GM12878 (cell line): ENCODE results near the gene PTPRS. TPM values are rescaled to one million over a fixed set of nuclear protein-coding genes. Genes with fewer than 3 reads are reported as not detected.

Source experiments
- ATAC-seq: fragments of 200-7000 bp; cut with Tn5 transposase; 3 replicates; pipeline ENCODE4 v1.9.1; 2020; ENCODE audit warnings: mild to moderate bottlenecking, moderate library complexity
- BruUV-seq: library from RNA; stranded (reverse); fragments of 400-500 nt; replicated peaks from 2 replicates; lab custom pipeline; 2021; lab: Mats Ljungman, UMichigan
- CTCF ChIA-PET: fragments of 300-600 bp; sonication (Branson Sonifier 250); formaldehyde crosslinking; extraction: SDS; loops from one replicate; lab custom pipeline; 2021; ENCODE audit warnings: inconsistent platforms; lab: Yijun Ruan, JAX
- POLR2A ChIA-PET: fragments of 350-600 bp; formaldehyde crosslinking; extraction: SDS; loops from one replicate; lab custom pipeline; 2021; ENCODE audit warnings: inconsistent platforms; lab: Charles Lee
- RAD21 ChIA-PET: fragments of 300-600 bp; sonication (Branson Sonifier 250); formaldehyde crosslinking; loops from one replicate; lab custom pipeline; 2023; ENCODE audit warnings: antibody characterized with exemption; ENCODE audit not compliant: unreplicated experiment; lab: Charles Lee
- SMC1A ChIA-PET: fragments of 300-600 bp; sonication (Branson Sonifier 250); formaldehyde crosslinking; loops from one replicate; lab custom pipeline; 2023; ENCODE audit not compliant: unreplicated experiment, uncharacterized antibody; lab: Charles Lee
- DNase-seq: peaks from one replicate; pipeline ENCODE4 v3.0.0-alpha.2; 2011; ENCODE audit warnings: low read depth, low spot score
- FAIRE-seq: peaks from 3 replicates; lab custom pipeline; 2011; peaks lifted over from hg19 to GRCh38; lab: Jason Lieb, UNC
- H2AFZ ChIP-seq: 2 replicates; pipeline ENCODE4 v1.6.0; 2011; ENCODE audit warnings: low read depth, low read length, control low read depth; ENCODE audit not compliant: control insufficient read depth
- H3K27ac ChIP-seq: 2 replicates; pipeline ENCODE4 v1.5.1; 2011; ENCODE audit warnings: control low read depth; ENCODE audit not compliant: control insufficient read depth, insufficient read depth
- H3K27me3 ChIP-seq, 2 experiments: replicated peaks in 1 of 2; 2 replicates each; pipeline versions ENCODE4 v1.6.0 to v1.6.1; 2011; ENCODE audit warnings: low read length in 1 of 2; ENCODE audit not compliant: control insufficient read depth in 2 of 2, insufficient read depth in 2 of 2
- H3K36me3 ChIP-seq, 2 experiments: 2 replicates each; pipeline ENCODE4 v1.5.1; 2011; ENCODE audit warnings: low read length in 1 of 2; ENCODE audit not compliant: control insufficient read depth in 2 of 2, insufficient read depth in 2 of 2
- H3K4me1 ChIP-seq: 2 replicates; pipeline ENCODE4 v1.6.1; 2011; ENCODE audit warnings: mild to moderate bottlenecking, low read length, moderate library complexity, mixed read lengths; ENCODE audit not compliant: control insufficient read depth, insufficient read depth
- H3K4me2 ChIP-seq: 2 replicates; pipeline ENCODE4 v1.6.0; 2011; ENCODE audit warnings: control low read depth; ENCODE audit not compliant: control insufficient read depth, insufficient read depth
- H3K4me3 ChIP-seq: fragments of 200-600 bp; sonication (generic); 2 replicates; pipeline ENCODE4 v1.5.1; 2016
- H3K79me2 ChIP-seq: 2 replicates; pipeline ENCODE4 v1.6.0; 2011; ENCODE audit warnings: low read length; ENCODE audit not compliant: control insufficient read depth, insufficient read depth
- H3K9ac ChIP-seq: 2 replicates; pipeline ENCODE4 v1.8.0; 2011; ENCODE audit warnings: low read length, control low read depth, mixed read lengths; ENCODE audit not compliant: control insufficient read depth, insufficient read depth
- H3K9me3 ChIP-seq: replicated peaks from 3 replicates; pipeline ENCODE4 v1.5.1; 2011; ENCODE audit warnings: mild to moderate bottlenecking, low read length; ENCODE audit not compliant: control insufficient read depth, insufficient read depth
- H4K20me1 ChIP-seq: 2 replicates; pipeline ENCODE4 v1.6.0; 2011; ENCODE audit not compliant: control insufficient read depth, insufficient read depth
- ASH2L ChIP-seq: fragments of 300-600, 200-600 bp; sonication (generic); IDR thresholded peaks from 2 replicates; pipeline ENCODE4 v1.6.1; 2017; ENCODE audit warnings: low read depth, mild to moderate bottlenecking, borderline replicate concordance
- CTCF ChIP-seq, 3 experiments: IDR thresholded peaks in 2 of 3; conservative IDR thresholded peaks in 1 of 3; 2 replicates each; pipeline ENCODE4 v1.5.1; 2011; ENCODE audit warnings: low read depth in 3 of 3, low read length in 3 of 3, mild to moderate bottlenecking in 3 of 3, control low read depth in 2 of 3, moderate library complexity in 2 of 3, inconsistent platforms in 1 of 3, mixed read lengths in 1 of 3; ENCODE audit not compliant: control insufficient read depth in 2 of 3, insufficient read depth in 1 of 3; ENCODE audit errors: extremely low read depth in 1 of 3
- EED ChIP-seq: sonication (generic); IDR thresholded peaks from 2 replicates; pipeline ENCODE4 v1.6.1; 2016; ENCODE audit warnings: antibody characterized with exemption, low read depth
- ELK1 ChIP-seq: IDR thresholded peaks from 2 replicates; pipeline ENCODE4 v1.6.1; 2012; ENCODE audit warnings: low read depth, low read length, improper control_type of control experiment
- EZH2 ChIP-seq: IDR thresholded peaks from 2 replicates; pipeline ENCODE4 v1.6.1; 2012; ENCODE audit warnings: low read depth, mild to moderate bottlenecking, control low read depth, inconsistent platforms, low read length, borderline replicate concordance; ENCODE audit not compliant: control insufficient read depth
- FOS ChIP-seq: IDR thresholded peaks from 3 replicates; pipeline ENCODE4 v1.6.1; 2011; ENCODE audit warnings: borderline replicate concordance; ENCODE audit not compliant: insufficient read length; ENCODE audit errors: extremely low read depth
- IRF4 ChIP-seq: IDR thresholded peaks from 2 replicates; pipeline ENCODE4 v1.6.1; 2011; ENCODE audit warnings: low read depth, low read length
- JUNB ChIP-seq: IDR thresholded peaks from 2 replicates; pipeline ENCODE4 v1.6.1; 2016; ENCODE audit warnings: antibody characterized with exemption, mild to moderate bottlenecking
- RAD21 ChIP-seq: IDR thresholded peaks from 2 replicates; pipeline ENCODE4 v1.6.1; 2011; ENCODE audit warnings: mild to moderate bottlenecking, low read depth, low read length, moderate library complexity; ENCODE audit not compliant: insufficient read depth
- SMAD5 ChIP-seq: IDR thresholded peaks from 2 replicates; pipeline ENCODE4 v1.6.1; 2016; ENCODE audit warnings: antibody characterized with exemption, low read depth
- SMC3 ChIP-seq: IDR thresholded peaks from 2 replicates; pipeline ENCODE4 v1.6.1; 2011; ENCODE audit warnings: low read length, improper control_type of control experiment, borderline replicate concordance
- ZBTB11 ChIP-seq: fragments of 450-650 bp; formaldehyde crosslinking; IDR thresholded peaks from 2 replicates; pipeline ENCODE4 v1.5.0; 2022; ENCODE audit warnings: mild to moderate bottlenecking, missing genetic modification characterization
- ZBTB33 ChIP-seq: fragments of 450-650 bp; IDR thresholded peaks from 2 replicates; pipeline ENCODE4 v1.6.1; 2017; ENCODE audit warnings: mild to moderate bottlenecking
- ZNF24 ChIP-seq: fragments of 450-650 bp; IDR thresholded peaks from 2 replicates; pipeline ENCODE4 v1.6.1; 2017; ENCODE audit warnings: antibody characterized with exemption, mild to moderate bottlenecking
- WGBS: methylation state at CpG from one replicate; pipeline ENCODE4 v1.1.6; 2016; ENCODE audit warnings: low lambda C conversion rate; ENCODE audit not compliant: insufficient replicate concordance, insufficient coverage; ENCODE audit errors: missing lambda C conversion rate; 5-methylcytosine and 5-hydroxymethylcytosine counted together
- in situ Hi-C: fragments of 300-500 bp; cut with MboI; formaldehyde crosslinking; loops from 9 replicates; pipeline ENCODE4 v1.14.3; 2018; ENCODE audit warnings: mixed read lengths
- intact Hi-C: fragments of 100-400 bp; cut with micrococcal nuclease; formaldehyde crosslinking; loops from one replicate; pipeline ENCODE4 v1.14.2; 2022; ENCODE audit not compliant: unreplicated experiment
- polyA plus RNA-seq, 11 experiments: library from polyadenylated mRNA; depleted of rRNA in 4 of 11; unstranded in 6 of 11; stranded (reverse) in 5 of 11; fragments of >200 nt; fragmentation: Nextera tagmentation in 4 of 11; fragmentation: Illumina TruSeq in 1 of 11; extraction: Ambion mirVana in 4 of 11; extraction: Trizol in 1 of 11; gene quantifications; 1 replicate in 1 of 11; 2 replicates in 10 of 11; pipeline versions ENCODE4 v1.2.1 to v1.2.3, GENCODE V29; 2011 to 2016; ENCODE audit warnings: inconsistent platforms in 2 of 11, missing spikeins in 2 of 11, low read depth in 1 of 11
- total RNA-seq, 4 experiments: library from RNA; depleted of rRNA in 3 of 4; stranded (reverse); fragments of >200 nt in 3 of 4; fragmentation: Illumina TruSeq in 1 of 4; extraction: Trizol in 1 of 4; gene quantifications; 2 replicates each; pipeline versions ENCODE4 v1.2.1 to v1.2.3, GENCODE V29; 2013 to 2021

Gene PTPRS
- total and polyA plus RNA-seq, 10 of the 15 experiments (the other 5 are each of a cell fraction or from before 2014, with no cell fraction given) = 0.09 to 32.1 (median 0.71) TPM

- no peak for TF ChIP-seq EED
- no peak for TF ChIP-seq IRF4
Measured at GRCh38 chr19:5355076-5355475, 14.5 kb upstream of the PTPRS start (continued).

- H3K36me3 ChIP-seq = no peaks in the 10 kb centered on the region
- SMC1A ChIA-PET = interaction anchor here (0.7 to 1.8 kb wide), 2 partner anchors 33 to 306 kb away, joined by 3 to 6 read pairs; no protein-coding TSS in a partner anchor
- RAD21 ChIA-PET = interaction anchor here (1.6 kb wide), 1 partner anchor 32 kb away, joined by 3 read pairs; no protein-coding TSS in a partner anchor
- no TSS peak for BruUV-seq
- H3K79me2 ChIP-seq = no peaks in the 10 kb centered on the region
- DNase-seq = no peak
- intact Hi-C loops = loop anchor here (1.0 kb wide), 1 partner anchor 32 kb away; no protein-coding TSS in a partner anchor
- H3K9ac ChIP-seq = no peak overlapping the region
- H3K4me2 ChIP-seq = no peak overlapping the region
- CTCF ChIA-PET = interaction anchor here (0.6 to 1.1 kb wide), 3 partner anchors 10 to 133 kb away, joined by 3 to 4 read pairs (median 3); no protein-coding TSS in a partner anchor
- no peak for FAIRE-seq
- H4K20me1 ChIP-seq = no peaks in the 10 kb centered on the region
- POLR2A ChIA-PET = no interaction called here
- H3K4me3 ChIP-seq = no peak overlapping the region
- no peaks in the 10 kb centered on the region for H3K27me3 ChIP-seq
- in situ Hi-C loops = no loop called here
- H2AFZ ChIP-seq = no peak overlapping the region
- no peaks in the 10 kb centered on the region for H3K9me3 ChIP-seq
- peak; percentile 80 for ATAC-seq
- H3K4me1 ChIP-seq = no peaks in the 10 kb centered on the region
- whole genome bisulfite sequencing = 49% methylated on average over 4 of the region's 4 CpGs
- no peak overlapping the region for H3K27ac ChIP-seq
- TF ChIP-seq ELK1 = no peak
- TF ChIP-seq EED = no peak
- TF ChIP-seq ZBTB33 = no peak
- no peak for TF ChIP-seq ASH2L
- no peak for TF ChIP-seq EZH2
- no peak for TF ChIP-seq JUNB
- peak; percentile 29 to 53 (median 33); a peak in 3 of 6 replicates for TF ChIP-seq CTCF (IDR thresholded peaks at IDR 0.05 in 2 of 3, conservative IDR thresholded peaks at IDR 0.05 in 1 of 3; ENCODE audit: control insufficient read depth in 2 of 3, extremely low read depth in 1 of 3, insufficient read depth in 1 of 3, low read depth in 3 of 3, low read length in 3 of 3)
- TF ChIP-seq SMAD5 = no peak
- TF ChIP-seq SMC3 = peak; percentile 45; the same call in 1 of the 2 replicates
- no peak for TF ChIP-seq ZBTB11 (CRISPR knock-in tag)
- no peak for TF ChIP-seq ZNF24
- TF ChIP-seq FOS = no peak
- TF ChIP-seq RAD21 = 0 out of 2 replicates have a peak, but pooled peaks have one; percentile 31
Measured at GRCh38 chr19:5354403-5354802, 13.8 kb upstream of the PTPRS start.
